Lower lobe of right lung (tissue), 2 donors: ENCODE data around the gene AIP. TPM values are rescaled to one million over a fixed set of nuclear protein-coding genes. Genes with fewer than 3 reads are reported as not detected.
"Not testable (repeated sequence)": the region's sequence is repeated elsewhere in the genome, so short reads cannot be mapped to it uniquely, and the experiment has no call there.

Source experiments
- ATAC-seq, 2 donors: fragments of 200-7000 bp; cut with Tn5 transposase; one replicate each; pipeline ENCODE4 v1.9.1; 2020 to 2022; ENCODE audit warnings: mild to moderate bottlenecking in 2 of 2, moderate library complexity in 2 of 2
- DNase-seq: peaks from one replicate; pipeline ENCODE4 v3.0.0-alpha.2; 2020
- H3K27ac ChIP-seq: fragments of 200-600 bp; one replicate; pipeline ENCODE4 v1.8.0; 2022
- H3K27me3 ChIP-seq: fragments of 200-600 bp; one replicate; pipeline ENCODE4 v1.8.0; 2022; ENCODE audit warnings: low read depth
- H3K36me3 ChIP-seq: fragments of 200-600 bp; one replicate; pipeline ENCODE4 v1.8.0; 2022; ENCODE audit warnings: mild to moderate bottlenecking
- H3K4me1 ChIP-seq: fragments of 200-600 bp; one replicate; pipeline ENCODE4 v1.8.0; 2022
- H3K4me3 ChIP-seq: fragments of 200-600 bp; one replicate; pipeline ENCODE4 v1.8.0; 2022; ENCODE audit warnings: mild to moderate bottlenecking
- H3K9me3 ChIP-seq: fragments of 200-600 bp; one replicate; pipeline ENCODE4 v1.8.0; 2022
- intact Hi-C: fragments of 100-400 bp; cut with DNase I; formaldehyde crosslinking; loops from one replicate; pipeline ENCODE4 v1.11.0; 2022
- total RNA-seq: library from RNA; stranded (reverse); fragmentation: NEBNext Ultra II Directional; extraction: Animal tissue kit (Norgen Biotek cat#: 25700); gene quantifications from one replicate; pipeline ENCODE4 v1.2.1, GENCODE V29; 2021
- TF ChIP-seq, protein P1 (sequence below): fragments of 200-600 bp; IDR thresholded peaks from one replicate; pipeline ENCODE4 v1.8.0; 2022; ENCODE audit warnings: antibody characterized with exemption, mild to moderate bottlenecking
- donor health status: DM: no; HTN: yes; CAD: no; lungs with severe emphysema.

AIP gene
- total RNA-seq, 1 donor from 2014 or later: 85.2 TPM

GRCh38 chr11:67482275-67482826 is 475 bp upstream of the AIP start:
- Histone ChIP-seq H3K27me3 (no peaks in the 10 kb centered on the region), H3K4me1 (peaks cover 44% of the 10 kb centered on the region), H3K9me3 (no peaks in the 10 kb centered on the region), H3K4me3 (peak overlapping the region; percentile 65), H3K36me3 (peaks cover 8% of the 10 kb centered on the region), H3K27ac (peak overlapping the region; percentile 87)
- no peak for DNase-seq
- intact Hi-C loops: no loop called here
- ATAC-seq: peak; percentile 30 to 50
- TF ChIP-seq, protein P1, sequence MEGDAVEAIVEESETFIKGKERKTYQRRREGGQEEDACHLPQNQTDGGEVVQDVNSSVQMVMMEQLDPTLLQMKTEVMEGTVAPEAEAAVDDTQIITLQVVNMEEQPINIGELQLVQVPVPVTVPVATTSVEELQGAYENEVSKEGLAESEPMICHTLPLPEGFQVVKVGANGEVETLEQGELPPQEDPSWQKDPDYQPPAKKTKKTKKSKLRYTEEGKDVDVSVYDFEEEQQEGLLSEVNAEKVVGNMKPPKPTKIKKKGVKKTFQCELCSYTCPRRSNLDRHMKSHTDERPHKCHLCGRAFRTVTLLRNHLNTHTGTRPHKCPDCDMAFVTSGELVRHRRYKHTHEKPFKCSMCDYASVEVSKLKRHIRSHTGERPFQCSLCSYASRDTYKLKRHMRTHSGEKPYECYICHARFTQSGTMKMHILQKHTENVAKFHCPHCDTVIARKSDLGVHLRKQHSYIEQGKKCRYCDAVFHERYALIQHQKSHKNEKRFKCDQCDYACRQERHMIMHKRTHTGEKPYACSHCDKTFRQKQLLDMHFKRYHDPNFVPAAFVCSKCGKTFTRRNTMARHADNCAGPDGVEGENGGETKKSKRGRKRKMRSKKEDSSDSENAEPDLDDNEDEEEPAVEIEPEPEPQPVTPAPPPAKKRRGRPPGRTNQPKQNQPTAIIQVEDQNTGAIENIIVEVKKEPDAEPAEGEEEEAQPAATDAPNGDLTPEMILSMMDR: no peak

DNA sequence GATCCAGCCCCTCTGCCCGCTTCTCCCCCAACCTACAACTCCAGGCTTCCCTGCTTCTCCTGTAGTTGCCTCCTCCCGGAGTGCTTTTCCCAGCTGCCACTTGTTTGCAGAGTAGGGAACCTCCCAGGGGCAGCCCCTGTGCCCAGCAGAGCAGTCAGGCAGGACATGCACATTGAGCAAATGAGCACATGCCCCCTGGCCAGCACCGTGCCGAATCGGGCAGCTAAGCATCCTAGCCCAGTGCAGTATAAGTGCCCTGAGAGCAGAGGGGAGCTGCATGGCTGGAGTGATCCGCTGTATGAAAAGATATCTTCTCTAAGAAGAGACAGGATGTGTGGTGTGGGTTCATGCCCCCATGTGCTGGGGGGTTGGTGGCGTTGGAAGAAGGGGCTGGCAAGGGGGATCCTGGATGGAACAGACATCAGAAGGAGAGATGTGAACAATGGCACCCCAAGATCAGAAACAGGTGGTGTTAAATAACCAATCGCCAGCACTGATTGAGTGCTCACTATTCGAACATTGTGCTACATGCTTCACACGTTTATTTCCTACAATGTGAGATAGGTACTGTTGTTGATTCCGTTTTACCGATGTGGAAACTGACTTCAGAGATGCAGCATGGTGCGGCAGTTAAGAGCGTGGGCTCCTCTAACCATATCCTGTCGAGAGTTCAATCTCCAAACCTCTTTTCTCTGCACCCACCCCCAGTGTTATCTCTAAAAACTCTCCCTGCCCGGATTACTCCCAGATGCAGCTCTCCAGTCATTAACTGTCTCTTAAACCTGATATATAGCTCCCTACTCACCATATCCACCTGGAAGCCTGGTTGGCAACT is 1.2 kb downstream of the AIP start:
- no peak for ATAC-seq
- peaks cover 20% of the 10 kb centered on the region for H3K36me3 ChIP-seq
- TF ChIP-seq, protein P1: no peak
- intact Hi-C loops: no loop called here
- H3K27me3 ChIP-seq: no peaks in the 10 kb centered on the region
- no peaks in the 10 kb centered on the region for H3K9me3 ChIP-seq
- peak overlapping the region; percentile 87 for H3K27ac ChIP-seq
- H3K4me1 ChIP-seq: peaks cover 44% of the 10 kb centered on the region
- DNase-seq: no peak
- peak overlapping the region; percentile 65 for H3K4me3 ChIP-seq

GRCh38 chr11:67484847-67485311 is 2.1 kb downstream of the AIP start:
- Histone ChIP-seq H3K4me1 (peaks cover 44% of the 10 kb centered on the region), H3K9me3 (no peaks in the 10 kb centered on the region), H3K4me3 (peak overlapping the region; percentile 21), H3K27me3 (no peaks in the 10 kb centered on the region), H3K36me3 (peaks cover 28% of the 10 kb centered on the region), H3K27ac (peak overlapping the region; percentile 31)
- TF ChIP-seq, protein P1: no peak
- peak; percentile 56 for DNase-seq
- intact Hi-C loops: no loop called here
- no peak for ATAC-seq

DNA sequence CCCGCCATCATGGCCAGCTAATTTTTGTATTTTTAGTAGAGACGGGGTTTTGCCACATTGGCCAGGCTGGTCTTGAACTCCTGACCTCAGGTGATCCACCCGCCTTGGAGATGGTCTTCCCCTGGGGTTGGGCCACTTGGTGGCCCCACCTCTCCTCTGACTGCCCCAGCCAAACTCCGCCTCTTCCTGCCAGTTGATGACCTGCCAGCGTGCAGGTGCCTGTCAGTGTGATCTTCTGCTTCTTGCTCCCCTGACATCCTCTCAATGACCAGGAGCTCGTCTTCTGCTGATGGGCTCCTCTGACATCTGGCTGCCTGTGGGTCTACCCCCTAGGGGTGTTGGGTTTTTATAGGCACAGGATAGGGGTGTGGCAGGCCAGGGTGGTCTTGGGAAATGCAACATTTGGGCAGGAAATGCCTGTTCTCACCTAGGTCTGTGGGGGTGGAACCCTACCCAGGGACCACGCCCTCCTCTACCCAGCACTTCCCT is 3.1 kb downstream of the AIP start:
- intact Hi-C loops: not testable (repeated sequence)
- H3K4me1 ChIP-seq: peaks cover 44% of the 10 kb centered on the region

DNA sequence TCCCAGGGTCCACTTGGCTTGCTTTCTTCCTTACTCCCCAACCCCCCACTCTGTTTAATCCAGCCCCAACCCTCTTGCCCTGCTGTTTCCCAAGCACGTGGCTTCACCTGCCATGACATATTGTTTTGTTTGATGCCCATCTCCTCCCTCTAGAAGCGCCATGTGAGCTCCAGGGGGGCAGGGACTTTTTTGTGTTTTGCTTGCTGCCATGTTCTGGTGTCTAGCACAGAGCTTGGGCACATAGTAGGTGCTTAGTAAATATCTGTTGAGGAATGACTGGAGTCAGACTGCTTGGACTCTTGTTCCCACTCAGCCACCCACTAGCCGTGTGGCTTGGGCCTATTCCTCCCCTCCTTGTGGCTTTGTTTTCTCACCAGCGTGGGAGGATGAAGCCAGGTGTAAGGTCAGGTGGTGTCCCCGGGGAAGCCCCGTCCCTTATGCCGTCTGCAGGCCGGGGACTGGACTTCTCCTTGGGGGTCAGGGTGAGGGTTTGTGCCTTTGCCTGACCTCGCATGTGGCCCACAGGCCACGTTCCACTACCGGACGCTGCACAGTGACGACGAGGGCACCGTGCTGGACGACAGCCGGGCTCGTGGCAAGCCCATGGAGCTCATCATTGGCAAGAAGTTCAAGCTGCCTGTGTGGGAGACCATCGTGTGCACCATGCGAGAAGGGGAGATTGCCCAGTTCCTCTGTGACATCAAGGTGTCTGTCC is 3.8 kb downstream of the AIP start:
- H3K36me3 ChIP-seq: peaks cover 46% of the 10 kb centered on the region
- no peak overlapping the region for H3K4me3 ChIP-seq
- intact Hi-C loops: no loop called here
- DNase-seq: peak; percentile 35
- no peaks in the 10 kb centered on the region for H3K27me3 ChIP-seq
- H3K4me1 ChIP-seq: peaks cover 42% of the 10 kb centered on the region
- H3K9me3 ChIP-seq: no peaks in the 10 kb centered on the region
- TF ChIP-seq, protein P1: no peak
- ATAC-seq: no peak
- no peak overlapping the region for H3K27ac ChIP-seq

More for the DNA sequence above, 3.1 kb downstream of the AIP start:
- H3K36me3 ChIP-seq: peaks cover 39% of the 10 kb centered on the region
- not testable (repeated sequence) for H3K27me3 ChIP-seq, H3K9me3 ChIP-seq, H3K4me3 ChIP-seq, H3K27ac ChIP-seq, ATAC-seq
- DNase-seq: peak; percentile 28
